OCI-LY7 (cell line): ENCODE measurements around the gene OLFM1. TPM values are rescaled to one million over a fixed set of nuclear protein-coding genes. Genes with fewer than 3 reads are reported as not detected.

Experiments
- BruUV-seq: library from RNA; stranded (reverse); fragments of 400-500 nt; replicated peaks from 2 replicates; lab custom pipeline; 2021; lab: Mats Ljungman, UMichigan
- CTCF ChIA-PET: fragments of 300-600 bp; sonication (Branson Sonifier 250); formaldehyde crosslinking; loops from one replicate; lab custom pipeline; 2022; ENCODE audit warnings: antibody characterized with exemption; ENCODE audit not compliant: unreplicated experiment; lab: Charles Lee
- POLR2A ChIA-PET: fragments of 300-600 bp; sonication (Branson Sonifier 250); formaldehyde crosslinking; loops from one replicate; lab custom pipeline; 2022; ENCODE audit warnings: antibody characterized with exemption; lab: Charles Lee
- DNase-seq: peaks from one replicate; pipeline ENCODE4 v3.0.0-alpha.2; 2015; ENCODE audit warnings: low spot score
- H2AFZ ChIP-seq: fragments of 200-600 bp; sonication (generic), shearing (Covaris generic); 2 replicates; pipeline ENCODE4 v1.6.1; 2014; ENCODE audit warnings: mild to moderate bottlenecking, antibody characterized with exemption, low read length, moderate library complexity
- H3K27ac ChIP-seq: fragments of 200-600 bp; sonication (generic); 2 replicates; pipeline ENCODE4 v1.5.1; 2014; ENCODE audit warnings: mixed run types, low read depth, mild to moderate bottlenecking, moderate library complexity, low read length, inconsistent platforms; ENCODE audit not compliant: poor library complexity, severe bottlenecking
- H3K36me3 ChIP-seq: fragments of 200-600 bp; sonication (generic); 2 replicates; pipeline ENCODE4 v1.6.1; 2014; ENCODE audit warnings: mild to moderate bottlenecking, antibody characterized with exemption, low read length, moderate library complexity, mixed read lengths; ENCODE audit not compliant: insufficient read depth
- H3K4me1 ChIP-seq: fragments of 200-600 bp; sonication (generic); 2 replicates; pipeline ENCODE4 v1.5.1; 2014; ENCODE audit warnings: mild to moderate bottlenecking, low read length; ENCODE audit not compliant: insufficient read depth, poor library complexity, severe bottlenecking
- H3K4me2 ChIP-seq: fragments of 200-600 bp; sonication (generic); 2 replicates; pipeline ENCODE4 v1.6.1; 2014; ENCODE audit warnings: mild to moderate bottlenecking, low read length
- H3K4me3 ChIP-seq: fragments of 200-600 bp; sonication (generic); 2 replicates; pipeline ENCODE4 v1.5.1; 2014; ENCODE audit warnings: mild to moderate bottlenecking, low read depth, low read length; ENCODE audit not compliant: poor library complexity, severe bottlenecking
- H3K79me2 ChIP-seq: fragments of 200-600 bp; sonication (generic); 2 replicates; pipeline ENCODE4 v1.6.1; 2016; ENCODE audit warnings: low read depth, mild to moderate bottlenecking, low read length, moderate library complexity, mixed read lengths; ENCODE audit not compliant: insufficient read depth
- H3K9me2 ChIP-seq: fragments of 200-600 bp; sonication (generic); 2 replicates; pipeline ENCODE4 v1.6.1; 2016; ENCODE audit warnings: mild to moderate bottlenecking, low read length, mixed read lengths; ENCODE audit not compliant: insufficient read depth
- H3K9me3 ChIP-seq: fragments of 200-600 bp; sonication (generic); 2 replicates; pipeline ENCODE4 v1.6.1; 2014; ENCODE audit warnings: mild to moderate bottlenecking, mixed run types, low read length, mixed read lengths
- H4K20me1 ChIP-seq: fragments of 200-600 bp; sonication (generic); 2 replicates; pipeline ENCODE4 v1.6.1; 2014; ENCODE audit warnings: mild to moderate bottlenecking, antibody characterized with exemption, low read length, moderate library complexity, mixed read lengths; ENCODE audit not compliant: insufficient read depth
- CTCF ChIP-seq: fragments of 200-600 bp; sonication (generic); conservative IDR thresholded peaks from 2 replicates; pipeline ENCODE4 v1.5.1; 2014; ENCODE audit warnings: mild to moderate bottlenecking, antibody characterized with exemption, low read length, moderate library complexity, mixed read lengths
- EZH2phosphoT487 ChIP-seq: fragments of 200-600 bp; sonication (generic); IDR thresholded peaks from 2 replicates; pipeline ENCODE4 v1.6.1; 2018; ENCODE audit warnings: low read depth, borderline replicate concordance, mild to moderate bottlenecking, mixed run types, antibody characterized with exemption, low read length, moderate library complexity, mixed read lengths
- intact Hi-C: fragments of 100-400 bp; cut with micrococcal nuclease; formaldehyde crosslinking; loops from one replicate; pipeline ENCODE4 v1.10.0; 2022; ENCODE audit not compliant: unreplicated experiment
- total RNA-seq, 2 experiments: library from RNA; depleted of rRNA in 1 of 2; stranded (reverse); fragments of >200 nt in 1 of 2; shearing (Covaris generic) in 1 of 2; gene quantifications; 2 replicates each; pipeline ENCODE4 v1.2.3, GENCODE V29; 2014 to 2022

OLFM1 gene
- total RNA-seq, 2 experiments from 2014 or later: not detected

DNA sequence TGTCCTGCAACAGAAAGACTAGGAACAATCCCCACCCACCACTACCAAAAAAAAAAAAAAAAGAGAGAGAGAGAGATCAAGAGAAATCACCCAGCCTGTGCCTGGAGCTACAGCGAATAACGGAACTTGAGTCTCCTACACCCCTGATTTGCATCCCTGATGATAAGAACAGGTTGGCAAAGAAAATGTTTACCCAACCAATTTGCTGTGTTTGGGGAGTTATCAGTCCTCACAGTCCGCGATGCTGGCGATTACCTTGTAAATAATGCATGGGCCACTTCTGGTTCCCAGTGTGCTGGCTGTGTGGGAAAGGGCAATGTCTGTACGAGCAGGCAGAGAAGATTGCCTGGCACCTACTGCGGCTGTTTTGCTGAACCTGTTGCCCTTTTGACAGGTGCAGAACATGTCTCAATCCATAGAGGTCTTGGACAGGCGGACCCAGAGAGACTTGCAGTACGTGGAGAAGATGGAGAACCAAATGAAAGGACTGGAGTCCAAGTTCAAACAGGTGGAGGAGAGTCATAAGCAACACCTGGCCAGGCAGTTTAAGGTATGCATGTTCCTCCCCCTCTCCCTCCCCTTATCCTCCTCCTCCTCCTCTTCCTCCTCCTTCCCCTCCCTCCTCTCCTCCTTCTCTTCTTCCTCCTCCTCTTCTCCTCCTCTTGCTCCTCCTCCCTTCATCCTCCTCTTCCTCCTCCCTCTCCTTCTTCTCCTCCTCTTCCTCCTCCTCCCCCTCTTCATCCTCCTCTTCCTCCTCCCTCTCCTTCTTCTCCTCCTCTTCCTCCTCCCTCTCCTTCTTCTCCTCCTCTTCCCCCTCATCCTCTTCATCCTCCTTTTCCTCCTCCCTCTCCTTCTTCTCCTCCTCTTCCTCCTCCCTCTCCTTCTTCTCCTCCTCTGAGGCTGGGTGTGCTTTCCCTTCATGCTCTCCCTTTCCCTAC, 8.3 kb downstream of the OLFM1 start:
- H3K9me3 ChIP-seq: no peaks in the 10 kb centered on the region
- ChIA-PET CTCF (no interaction called here), POLR2A (interaction anchor here (0.6 kb wide), 1 partner anchor 823 kb away, joined by 3 read pairs; no protein-coding TSS in a partner anchor)
- no peaks in the 10 kb centered on the region for H3K9me2 ChIP-seq
- H3K27ac ChIP-seq: no peak overlapping the region
- no TSS peak for BruUV-seq
- no peak overlapping the region for H3K4me3 ChIP-seq
- H3K36me3 ChIP-seq: no peaks in the 10 kb centered on the region
- H3K4me1 ChIP-seq: no peaks in the 10 kb centered on the region
- DNase-seq: no peak
- H2AFZ ChIP-seq: no peak overlapping the region
- H4K20me1 ChIP-seq: no peaks in the 10 kb centered on the region
- H3K79me2 ChIP-seq: no peaks in the 10 kb centered on the region
- H3K4me2 ChIP-seq: no peak overlapping the region
- TF ChIP-seq CTCF (no peak), EZH2phosphoT487 (no peak)
- intact Hi-C loops: no loop called here

DNA sequence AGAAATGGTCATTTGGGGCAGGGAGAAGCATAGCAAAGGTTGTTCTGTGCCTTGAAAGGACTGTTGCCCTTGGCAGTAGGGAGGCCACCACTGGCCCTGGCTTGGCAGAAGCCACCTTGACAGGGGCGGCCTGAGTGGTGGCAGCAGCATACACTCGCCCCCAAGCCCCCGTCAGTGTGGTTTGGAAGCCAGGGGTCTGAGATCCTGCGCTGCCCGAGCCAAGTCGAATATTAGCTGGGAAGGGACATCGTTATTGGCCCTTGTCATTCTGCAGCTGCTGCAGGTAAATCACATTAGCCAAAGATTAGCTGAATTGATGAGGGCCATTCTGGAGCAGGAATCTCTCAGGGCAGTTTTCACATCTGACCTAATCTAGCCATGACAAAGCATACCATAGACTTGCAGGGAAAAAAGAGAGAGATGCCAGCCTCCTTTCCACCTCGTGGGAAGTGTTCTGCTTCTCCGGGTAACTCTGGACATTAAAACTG, 9.0 kb downstream of the OLFM1 start:
- BruUV-seq: no TSS peak
- ChIA-PET CTCF (no interaction called here), POLR2A (no interaction called here)
- intact Hi-C loops: no loop called here
- no peaks in the 10 kb centered on the region for H4K20me1 ChIP-seq
- no peak overlapping the region for H2AFZ ChIP-seq
- H3K4me1 ChIP-seq: no peaks in the 10 kb centered on the region
- H3K4me3 ChIP-seq: no peak overlapping the region
- H3K4me2 ChIP-seq: no peak overlapping the region
- DNase-seq: no peak
- H3K79me2 ChIP-seq: no peaks in the 10 kb centered on the region
- no peaks in the 10 kb centered on the region for H3K9me3 ChIP-seq
- no peaks in the 10 kb centered on the region for H3K36me3 ChIP-seq
- H3K27ac ChIP-seq: no peak overlapping the region
- no peaks in the 10 kb centered on the region for H3K9me2 ChIP-seq
- TF ChIP-seq CTCF (no peak), EZH2phosphoT487 (no peak)
